NCI-H1436 (cell line): ENCODE results near the gene TBC1D3I.

Experiments used
- DNase-seq: peaks from one replicate; lab custom pipeline; 2025; lab: John Stamatoyannopoulos, UW

TBC1D3I gene

DNA sequence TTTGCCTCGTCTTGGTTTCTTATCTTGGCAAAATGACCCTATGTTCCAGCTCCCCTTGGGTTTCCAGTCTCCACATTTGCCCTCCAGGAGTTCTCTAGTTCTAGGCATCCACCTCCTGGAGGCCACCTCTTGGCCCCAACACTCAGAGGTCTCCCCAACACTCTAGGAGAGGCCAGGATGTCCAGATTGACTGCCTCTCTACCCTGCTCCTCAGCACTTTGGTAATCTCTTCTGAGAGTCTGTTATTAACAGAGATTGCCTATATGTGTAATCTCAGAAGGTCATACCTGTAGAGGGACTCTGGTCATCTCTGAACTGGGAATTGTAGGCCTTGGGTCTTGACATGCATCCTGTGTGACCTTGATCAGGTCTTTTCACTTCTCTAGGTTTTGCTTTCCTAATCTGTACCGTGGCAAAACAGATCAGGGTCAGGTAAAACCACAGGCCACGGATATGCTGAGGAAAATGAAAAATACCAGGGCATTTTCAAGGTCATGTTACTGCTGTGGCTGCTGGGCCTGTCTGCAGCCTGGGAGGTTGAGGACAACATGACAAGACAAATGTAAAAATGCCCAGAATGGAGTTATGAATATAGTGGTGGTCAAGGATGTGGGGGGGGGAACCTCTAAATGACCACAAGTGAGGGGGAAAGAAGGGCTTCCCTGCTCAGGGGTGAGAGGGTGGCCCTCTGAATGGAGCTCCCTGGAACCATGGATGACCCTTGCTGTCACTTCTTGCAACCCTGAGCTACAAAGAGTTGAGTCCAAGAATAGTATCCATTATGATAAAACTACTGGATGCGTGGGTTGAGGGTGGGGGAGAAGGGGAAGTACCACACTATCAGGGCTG is 58.5 kb downstream of the TBC1D3I start:
- no peak for DNase-seq

DNA sequence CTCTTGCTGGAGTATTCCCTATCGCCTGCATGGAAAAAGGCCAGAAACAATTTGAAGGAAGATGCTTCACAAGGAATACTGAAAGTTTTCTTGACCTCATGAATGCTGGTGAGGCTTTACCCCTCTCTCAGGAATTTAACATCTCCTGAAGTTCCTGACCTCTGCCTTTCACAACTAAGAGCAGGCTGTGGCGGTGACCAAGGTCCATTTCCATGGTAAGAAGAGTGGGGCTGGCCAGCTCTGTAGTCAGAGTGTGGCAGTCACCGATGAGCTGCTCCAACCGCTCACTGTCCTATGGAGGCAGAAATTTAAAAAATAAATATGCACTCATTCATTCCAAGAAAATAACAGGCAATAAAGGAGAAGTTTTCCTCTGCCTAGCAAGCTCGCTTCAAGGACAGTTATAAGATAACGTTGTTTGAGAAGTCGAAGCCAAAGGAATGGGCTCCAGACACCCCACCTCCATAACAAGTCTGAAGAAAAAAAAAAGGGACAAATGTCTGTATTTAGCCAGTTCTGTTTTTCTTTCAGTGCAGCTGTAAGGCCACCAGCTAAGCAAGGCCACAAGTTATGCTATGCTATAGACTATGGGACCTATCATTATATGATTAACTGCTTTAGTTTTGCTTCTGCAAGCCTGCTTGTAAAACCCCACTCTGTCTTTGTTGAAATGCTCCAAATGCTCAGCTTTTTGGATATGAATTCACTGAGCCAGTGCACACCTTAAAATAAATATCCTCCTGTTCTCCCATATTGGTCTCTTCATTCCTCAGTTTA is 59.5 kb downstream of the TBC1D3I start:
- no peak for DNase-seq
